GM20000 (cell line): ENCODE measurements around the gene EFCC1.

ENCODE experiments used
- DNase-seq: peaks from one replicate; pipeline ENCODE4 v3.0.0; 2012; ENCODE audit warnings: low spot score
- CTCF ChIP-seq: IDR thresholded peaks from 2 replicates; pipeline ENCODE4 v1.5.1; 2012; ENCODE audit warnings: mild to moderate bottlenecking, control low read depth; ENCODE audit errors: extremely low read depth, missing control alignments

The EFCC1 gene

GRCh38 chr3:129010310-129010956, 9.3 kb downstream of the EFCC1 start:
- no peak for TF ChIP-seq CTCF
- DNase-seq = no peak

GRCh38 chr3:129013491-129013891, 12.4 kb downstream of the EFCC1 start:
- no peak for DNase-seq

GRCh38 chr3:129014148-129014547, 13.0 kb downstream of the EFCC1 start:
- no peak for DNase-seq
- TF ChIP-seq CTCF = no peak

More at GRCh38 chr3:129013491-129013891, 12.4 kb downstream of the EFCC1 start:
- no peak for TF ChIP-seq CTCF

- TF ChIP-seq CTCF = no peak
- no peak for DNase-seq
Observed at GRCh38 chr3:129014793-129015345, 13.8 kb downstream of the EFCC1 start.

- no peak for TF ChIP-seq CTCF
- no peak for DNase-seq
Observed at GRCh38 chr3:129015388-129016105, 14.4 kb downstream of the EFCC1 start.

GRCh38 chr3:129016356-129016719, 15.2 kb downstream of the EFCC1 start:
- no peak for TF ChIP-seq CTCF
- DNase-seq = no peak
